LNCAP (cell line): ENCODE results near the gene SLC6A18.

ENCODE experiments used
- CTCF ChIP-seq: fragments of 450-650 bp; IDR thresholded peaks from 2 replicates; pipeline ENCODE4 v1.5.1; 2017; ENCODE audit warnings: mild to moderate bottlenecking

SLC6A18 gene

GRCh38 chr5:1184481-1184880 lies 40.7 kb upstream of the SLC6A18 start:
- TF ChIP-seq CTCF, result no peak

- no peak for TF ChIP-seq CTCF
Observed at GRCh38 chr5:1185038-1185627, 40.0 kb upstream of the SLC6A18 start.

- no peak for TF ChIP-seq CTCF
Observed at GRCh38 chr5:1185629-1186350, 39.4 kb upstream of the SLC6A18 start.

- no peak for TF ChIP-seq CTCF
Observed at GRCh38 chr5:1186351-1187233, 38.6 kb upstream of the SLC6A18 start.

- TF ChIP-seq CTCF, result no peak
Observed at GRCh38 chr5:1187234-1187949, 37.8 kb upstream of the SLC6A18 start.

DNA sequence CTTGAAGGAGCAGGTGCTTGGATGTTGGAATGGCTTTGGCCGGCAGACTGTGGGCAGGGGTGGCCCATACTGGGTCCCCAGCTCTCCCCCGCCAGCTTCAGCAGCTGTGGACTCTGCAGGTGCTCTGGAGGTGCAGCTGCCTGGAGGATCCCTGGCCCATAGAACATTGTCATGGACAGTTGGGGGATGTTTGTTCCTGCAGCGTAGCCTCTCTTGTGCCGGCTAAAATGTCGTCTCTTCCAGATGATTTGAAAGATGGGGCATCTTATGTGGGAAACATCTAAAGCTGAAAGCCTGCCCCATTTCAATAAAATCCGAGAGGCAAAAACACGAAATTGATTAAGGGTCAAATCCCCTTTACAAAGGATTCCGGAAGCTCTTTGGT lies 37.2 kb upstream of the SLC6A18 start:
- no peak for TF ChIP-seq CTCF

DNA sequence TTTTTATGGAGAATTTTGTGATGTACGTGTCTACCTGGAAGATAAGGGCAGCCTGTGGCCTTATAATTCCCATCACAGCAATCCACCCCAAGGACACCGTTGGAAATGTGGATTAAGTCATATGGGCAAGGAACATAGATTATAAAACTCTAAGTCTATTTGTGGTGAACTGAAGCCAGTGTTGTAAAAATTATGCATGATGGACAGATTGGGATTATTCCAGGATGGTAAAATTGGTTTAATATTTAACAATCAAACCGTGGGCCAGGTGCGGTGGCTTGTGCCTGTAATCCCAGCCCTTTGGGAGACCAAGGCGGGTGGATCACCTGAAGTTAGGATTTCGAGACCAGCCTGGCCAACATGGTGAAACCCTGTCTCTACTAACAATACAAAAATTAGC lies 36.7 kb upstream of the SLC6A18 start:
- no peak for TF ChIP-seq CTCF
